K562 (cell line): ENCODE data around the gene LACC1. TPM values are rescaled to one million over a fixed set of nuclear protein-coding genes. Genes with fewer than 3 reads are reported as not detected.

Experiments
- ATAC-seq: fragments of 200-7000 bp; cut with Tn5 transposase; 3 replicates; pipeline ENCODE4 v1.9.1; 2020; ENCODE audit warnings: moderate library complexity
- BruUV-seq: library from RNA; stranded (reverse); fragments of 400-500 nt; replicated peaks from 2 replicates; lab custom pipeline; 2021; lab: Mats Ljungman, UMichigan
- CTCF ChIA-PET: fragments of 300-600 bp; formaldehyde crosslinking; extraction: SDS; loops from one replicate; lab custom pipeline; 2021; ENCODE audit warnings: low intra/inter-chr PET ratio; lab: Yijun Ruan, JAX
- POLR2A ChIA-PET: fragments of 300-600, 350-650 bp; sonication (Branson Sonifier 250); formaldehyde crosslinking; extraction: SDS; loops from one replicate; lab custom pipeline; 2021; ENCODE audit warnings: antibody characterized with exemption, inconsistent platforms; lab: Yijun Ruan, JAX
- DNase-seq, 4 experiments: peaks; one replicate each; pipeline versions ENCODE4 v3.0.0 to v3.0.0-alpha.2; 2011 to 2018; ENCODE audit warnings: low spot score in 3 of 4, mixed read lengths in 3 of 4; ENCODE audit errors: extremely low read depth in 1 of 4
- FAIRE-seq: peaks from 2 replicates; lab custom pipeline; 2011; peaks lifted over from hg19 to GRCh38; lab: Jason Lieb, UNC
- H2AFZ ChIP-seq: 2 replicates; pipeline ENCODE4 v1.6.0; 2011; ENCODE audit warnings: low read depth, low read length, control low read depth, inconsistent platforms
- H3K27ac ChIP-seq: fragments of 200-600 bp; 3 replicates; pipeline ENCODE4 v1.8.0; 2011; ENCODE audit warnings: low read depth, mild to moderate bottlenecking, control low read depth, inconsistent platforms, low read length, moderate library complexity, mixed read lengths; ENCODE audit errors: extremely low read depth
- H3K27me3 ChIP-seq, 2 experiments: fragments of 300-600 bp in 1 of 2; 2 replicates in 1 of 2; 3 replicates in 1 of 2; pipeline versions ENCODE4 v1.6.0 to v1.8.0; 2011; ENCODE audit warnings: inconsistent platforms in 2 of 2, low read length in 2 of 2, mild to moderate bottlenecking in 1 of 2, mixed read lengths in 1 of 2, moderate library complexity in 1 of 2; ENCODE audit not compliant: control insufficient read depth in 2 of 2, insufficient read depth in 2 of 2
- H3K36me3 ChIP-seq: fragments of 300-600 bp; 3 replicates; pipeline ENCODE4 v1.8.0; 2011; ENCODE audit warnings: mild to moderate bottlenecking, low read length, inconsistent platforms; ENCODE audit not compliant: control insufficient read depth, insufficient read depth
- H3K4me1 ChIP-seq, 2 experiments: fragments of 200-600 bp in 1 of 2; replicated peaks in 1 of 2; 2 replicates in 1 of 2; 3 replicates in 1 of 2; pipeline versions ENCODE4 v1.5.1 to v1.8.0; 2011; ENCODE audit warnings: inconsistent platforms in 2 of 2, low read length in 2 of 2, mild to moderate bottlenecking in 1 of 2, mixed read lengths in 1 of 2, moderate library complexity in 1 of 2; ENCODE audit not compliant: control insufficient read depth in 2 of 2, insufficient read depth in 2 of 2
- H3K4me2 ChIP-seq: 2 replicates; pipeline ENCODE4 v1.6.1; 2011; ENCODE audit warnings: low read length, control low read depth, inconsistent platforms, mixed read lengths; ENCODE audit not compliant: insufficient read depth
- H3K4me3 ChIP-seq: fragments of 200-600 bp; sonication (generic), shearing (Covaris generic); 2 replicates; pipeline ENCODE4 v1.5.1; 2016; ENCODE audit warnings: control low read depth, inconsistent platforms
- H3K79me2 ChIP-seq: fragments of 200-600 bp; 3 replicates; pipeline ENCODE4 v1.8.0; 2011; ENCODE audit warnings: low read length, inconsistent platforms; ENCODE audit not compliant: control insufficient read depth, insufficient read depth
- H3K9ac ChIP-seq, 2 experiments: 2 replicates each; pipeline versions ENCODE4 v1.6.0 to v1.6.1; 2011; ENCODE audit warnings: low read depth in 2 of 2, low read length in 2 of 2, control low read depth in 1 of 2, inconsistent platforms in 1 of 2, mild to moderate bottlenecking in 1 of 2, mixed read lengths in 1 of 2; ENCODE audit not compliant: insufficient read depth in 1 of 2
- H3K9me1 ChIP-seq: one replicate; pipeline ENCODE4 v1.6.0; 2011; ENCODE audit warnings: inconsistent platforms, mild to moderate bottlenecking, low read length, moderate library complexity; ENCODE audit not compliant: control insufficient read depth, insufficient read depth
- H3K9me3 ChIP-seq: replicated peaks from 2 replicates; pipeline ENCODE4 v1.5.1; 2011; ENCODE audit warnings: low read depth, low read length, inconsistent platforms; ENCODE audit not compliant: control insufficient read depth, insufficient read depth
- H4K20me1 ChIP-seq: replicated peaks from 2 replicates; pipeline ENCODE4 v1.6.1; 2011; ENCODE audit warnings: low read length, inconsistent platforms, mixed read lengths; ENCODE audit not compliant: control insufficient read depth, insufficient read depth
- ARID1B ChIP-seq: fragments of 450-650 bp; IDR thresholded peaks from 2 replicates; pipeline ENCODE4 v1.6.1; 2016; ENCODE audit warnings: antibody characterized with exemption, mild to moderate bottlenecking, inconsistent platforms
- CEBPB ChIP-seq: fragments of 450-650 bp; IDR thresholded peaks from 2 replicates; pipeline ENCODE4 v1.6.1; 2016; ENCODE audit warnings: missing genetic modification characterization, missing compliant biosample characterization
- FOSL1 ChIP-seq: fragments of 200-800 bp; sonication (Bioruptor generic); conservative IDR thresholded peaks from 2 replicates; pipeline ENCODE4 v1.6.1; 2016; ENCODE audit warnings: missing genetic modification characterization, missing compliant biosample characterization
- HCFC1 ChIP-seq: IDR thresholded peaks from 2 replicates; pipeline ENCODE4 v1.6.1; 2012; ENCODE audit warnings: low read depth, low read length, improper control_type of control experiment
- JUND ChIP-seq, 2 experiments: IDR thresholded peaks; 2 replicates in 1 of 2; 3 replicates in 1 of 2; pipeline ENCODE4 v1.6.1; 2011; ENCODE audit warnings: borderline replicate concordance in 2 of 2, low read depth in 2 of 2, low read length in 2 of 2, improper control_type of control experiment in 1 of 2, missing biosample characterization in 1 of 2, missing genetic modification characterization in 1 of 2, missing genetic modification reagents in 1 of 2
- MCM3 ChIP-seq: fragments of 450-650 bp; IDR thresholded peaks from 2 replicates; pipeline ENCODE4 v1.6.1; 2016
- RAD51 ChIP-seq: fragments of 450-650 bp; IDR thresholded peaks from 2 replicates; pipeline ENCODE4 v1.7.1; 2016; ENCODE audit warnings: low read depth, mild to moderate bottlenecking, borderline replicate concordance
- WHSC1 ChIP-seq: IDR thresholded peaks from one replicate; pipeline ENCODE4 v1.6.1; 2012; ENCODE audit warnings: low read length, control low read depth, inconsistent platforms
- WGBS: fragments of 100-300 bp; shearing (Covaris generic); methylation state at CpG from one replicate; pipeline ENCODE4 v1.1.6; 2016; ENCODE audit warnings: low coverage, mixed read lengths; ENCODE audit not compliant: insufficient coverage; ENCODE audit errors: missing lambda C conversion rate; 5-methylcytosine and 5-hydroxymethylcytosine counted together
- in situ Hi-C: fragments of 300-500 bp; cut with MboI; formaldehyde crosslinking; loops from 4 replicates; pipeline ENCODE4 v1.15.0; 2018; ENCODE audit warnings: inconsistent platforms, mixed read lengths
- intact Hi-C: fragments of 100-400 bp; cut with micrococcal nuclease; formaldehyde crosslinking; loops from 2 replicates; pipeline ENCODE4 v1.14.2; 2022
- polyA plus RNA-seq, 8 experiments: library from polyadenylated mRNA; depleted of rRNA in 4 of 8; stranded (reverse) in 5 of 8; unstranded in 3 of 8; fragments of >200 nt; fragmentation: Nextera tagmentation in 2 of 8; fragmentation: Illumina TruSeq in 1 of 8; extraction: Ambion mirVana in 2 of 8; extraction: Trizol in 1 of 8; gene quantifications; 2 replicates each; pipeline versions ENCODE4 v1.2.1 to v1.2.3, GENCODE V29; 2011 to 2014; ENCODE audit warnings: inconsistent platforms in 1 of 8, missing spikeins in 1 of 8
- total RNA-seq, 7 experiments: library from RNA; depleted of rRNA in 6 of 7; stranded (reverse); fragments of >200 nt in 6 of 7; fragmentation: Illumina TruSeq in 2 of 7; extraction: Trizol in 2 of 7; gene quantifications; 2 replicates each; pipeline versions ENCODE4 v1.2.1 to v1.2.3, GENCODE V29; 2011 to 2021; ENCODE audit warnings: low replicate concordance in 1 of 7
- TF ChIP-seq, protein P1 (sequence below): sonication (generic); formaldehyde crosslinking; IDR thresholded peaks from 2 replicates; pipeline ENCODE4 v1.8.1; 2022; ENCODE audit warnings: missing genetic modification reagents

The LACC1 gene
- total and polyA plus RNA-seq, 9 of the 15 experiments (the other 6 are each of a cell fraction or from before 2014, with no cell fraction given): 0.24 TPM; not detected in 8

DNA sequence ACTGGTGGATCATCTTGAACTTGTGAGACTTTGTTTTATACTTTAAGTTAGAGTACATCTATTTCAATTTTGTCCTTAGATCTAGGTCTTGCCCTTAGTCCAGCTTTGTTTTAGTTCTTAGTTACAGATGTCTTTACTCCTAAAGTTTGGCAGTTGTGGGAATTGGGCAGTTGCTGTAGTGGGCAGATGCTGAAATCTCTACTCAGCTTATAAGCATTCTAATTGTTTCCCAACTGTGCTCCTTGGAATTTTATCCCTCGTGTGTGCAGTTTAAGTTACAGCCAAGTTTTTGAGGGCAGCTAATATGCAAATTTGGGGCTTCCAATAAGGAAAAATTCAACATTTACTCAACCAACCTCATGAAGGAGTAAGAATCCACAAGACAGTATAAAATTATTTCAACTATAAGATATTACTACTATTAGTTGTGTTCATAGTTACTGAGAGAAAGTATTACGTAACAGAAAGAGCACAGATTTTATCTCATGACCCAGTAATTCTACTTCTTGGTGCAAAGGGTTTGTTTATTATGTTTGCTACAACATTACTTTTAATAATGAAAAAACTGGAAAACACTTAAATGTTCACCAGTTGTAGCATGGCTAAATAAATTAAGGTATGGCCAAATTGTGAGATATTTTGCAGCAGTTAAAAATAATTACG lies 33.1 kb upstream of the LACC1 start:
- ChIA-PET POLR2A (no interaction called here), CTCF (no interaction called here)
- WGBS: 0% methylated on average over 3 of the region's 3 CpGs
- ATAC-seq (no peak), FAIRE-seq (no peak), DNase-seq (no peak)
- in situ Hi-C loops: no loop called here
- intact Hi-C loops: no loop called here
- H2AFZ ChIP-seq: no peak overlapping the region
- H3K4me1 ChIP-seq: no peaks in the 10 kb centered on the region
- no peaks in the 10 kb centered on the region for H3K9me1 ChIP-seq
- no peak for TF ChIP-seq RAD51
- no peak for TF ChIP-seq WHSC1
- no peak for TF ChIP-seq HCFC1
- no peak overlapping the region for H3K4me3 ChIP-seq
- no peak overlapping the region for H3K27ac ChIP-seq
- no peaks in the 10 kb centered on the region for H4K20me1 ChIP-seq
- H3K9me3 ChIP-seq: no peaks in the 10 kb centered on the region
- no peak overlapping the region for H3K9ac ChIP-seq
- no TSS peak for BruUV-seq
- H3K4me2 ChIP-seq: no peak overlapping the region
- no peaks in the 10 kb centered on the region for H3K36me3 ChIP-seq
- H3K27me3 ChIP-seq: no peaks in the 10 kb centered on the region
- H3K79me2 ChIP-seq: no peaks in the 10 kb centered on the region

DNA sequence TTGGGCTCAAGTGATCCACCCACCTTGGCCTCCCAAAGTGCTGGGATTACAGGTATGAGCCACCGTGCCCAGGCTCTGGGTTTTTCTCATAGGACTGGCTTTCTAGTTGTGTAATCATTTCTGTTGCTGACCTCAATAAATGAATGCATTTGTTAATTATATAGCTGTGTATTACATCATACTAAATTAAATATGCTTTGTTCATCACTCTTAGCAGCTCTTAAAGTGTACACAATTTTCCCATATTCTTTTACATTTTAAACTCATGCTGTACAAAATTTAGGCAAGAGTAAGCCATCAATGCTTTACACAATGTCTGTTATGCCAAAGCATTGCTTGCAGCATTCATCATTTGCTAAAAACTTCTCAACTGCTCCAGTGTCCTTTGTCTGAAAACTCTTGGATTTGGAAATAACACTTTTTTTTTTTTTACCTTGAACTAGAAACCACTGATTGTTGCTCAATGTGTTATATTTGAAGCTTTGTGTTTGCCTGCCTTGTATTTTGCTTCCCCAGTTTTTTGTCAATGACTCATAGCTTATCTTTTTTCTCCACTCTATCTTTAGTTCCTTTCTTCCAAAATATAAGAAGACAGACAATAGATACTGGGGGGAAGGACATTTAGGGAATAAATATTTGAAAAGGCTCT lies 31.6 kb upstream of the LACC1 start:
- Histone ChIP-seq H3K27me3 (no peaks in the 10 kb centered on the region), H3K4me1 (no peaks in the 10 kb centered on the region), H3K4me2 (no peak overlapping the region), H3K36me3 (no peaks in the 10 kb centered on the region), H3K9me3 (no peaks in the 10 kb centered on the region), H3K79me2 (no peaks in the 10 kb centered on the region), H3K4me3 (no peak overlapping the region), H4K20me1 (no peaks in the 10 kb centered on the region), H3K9ac (no peak overlapping the region), H3K9me1 (no peaks in the 10 kb centered on the region), H3K27ac (no peak overlapping the region), H2AFZ (no peak overlapping the region)
- DNase-seq: no peak
- CTCF ChIA-PET: no interaction called here
- intact Hi-C loops (no loop called here), in situ Hi-C loops (no loop called here)
- TF ChIP-seq WHSC1 (no peak), MCM3 (no peak), FOSL1 (tag) (0 out of 2 replicates have a peak, but pooled peaks have one; percentile 23), JUND (IDR thresholded peaks at IDR 0.05; ENCODE audit: borderline replicate concordance, low read depth, low read length) (0 out of 2 replicates have a peak, but pooled peaks have one; percentile 10), JUND (tag; IDR thresholded peaks at IDR 0.05; ENCODE audit: borderline replicate concordance, low read depth, low read length) (no peak), CEBPB (tag) (no peak), ARID1B (peak; percentile 16; the same call in 1 of the 2 replicates)
- TF ChIP-seq, protein P1, sequence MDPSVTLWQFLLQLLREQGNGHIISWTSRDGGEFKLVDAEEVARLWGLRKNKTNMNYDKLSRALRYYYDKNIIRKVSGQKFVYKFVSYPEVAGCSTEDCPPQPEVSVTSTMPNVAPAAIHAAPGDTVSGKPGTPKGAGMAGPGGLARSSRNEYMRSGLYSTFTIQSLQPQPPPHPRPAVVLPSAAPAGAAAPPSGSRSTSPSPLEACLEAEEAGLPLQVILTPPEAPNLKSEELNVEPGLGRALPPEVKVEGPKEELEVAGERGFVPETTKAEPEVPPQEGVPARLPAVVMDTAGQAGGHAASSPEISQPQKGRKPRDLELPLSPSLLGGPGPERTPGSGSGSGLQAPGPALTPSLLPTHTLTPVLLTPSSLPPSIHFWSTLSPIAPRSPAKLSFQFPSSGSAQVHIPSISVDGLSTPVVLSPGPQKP (CRISPR knock-in tag): no peak
- no peak for ATAC-seq
- no TSS peak for BruUV-seq
- FAIRE-seq: no peak
- POLR2A ChIA-PET: no interaction called here
- WGBS: 0% methylated on average over 1 of the region's 1 CpG
